ENCODE results near the gene ANO6.

Gene ANO6

GRCh38 chr12:45406988-45407850 lies 191.3 kb downstream of the ANO6 start:
- Histone ChIP-seq H2AFZ (ENCODE audit: low read length) (no peak overlapping the region), H3K4me1 (ENCODE audit: low read length) (no peaks in the 10 kb centered on the region), H3K27ac (ENCODE audit: low read length) (no peak overlapping the region), H3K9me2 (replicated peaks; ENCODE audit: insufficient read depth, low read length) (no peaks in the 10 kb centered on the region), H4K20me1 (ENCODE audit: insufficient read depth, low read length) (no peaks in the 10 kb centered on the region), H3K4me2 (ENCODE audit: low read depth, low read length) (no peak overlapping the region), H3K9me3 (replicated peaks; ENCODE audit: insufficient read depth, low read length) (no peaks in the 10 kb centered on the region), H3K9ac (ENCODE audit: low read length) (no peak overlapping the region), H3F3A (ENCODE audit: insufficient read depth, low read length) (no peaks in the 10 kb centered on the region), H3K79me2 (ENCODE audit: low read length) (no peaks in the 10 kb centered on the region), H3K36me3 (replicated peaks; ENCODE audit: insufficient read depth, low read length) (peaks cover 2% of the 10 kb centered on the region; the same call in 1 of the 2 replicates), H3K27me3 (replicated peaks; ENCODE audit: insufficient read depth, low read length) (no peaks in the 10 kb centered on the region), H3K4me3 (ENCODE audit: low read length) (no peak overlapping the region)
- TF ChIP-seq EZH2phosphoT487 (IDR thresholded peaks at IDR 0.05; ENCODE audit: low read length) (no peak), EZH2 (optimal IDR thresholded peaks at IDR 0.05; ENCODE audit: low read depth, low read length) (no peak)
- TF ChIP-seq, protein P1, sequence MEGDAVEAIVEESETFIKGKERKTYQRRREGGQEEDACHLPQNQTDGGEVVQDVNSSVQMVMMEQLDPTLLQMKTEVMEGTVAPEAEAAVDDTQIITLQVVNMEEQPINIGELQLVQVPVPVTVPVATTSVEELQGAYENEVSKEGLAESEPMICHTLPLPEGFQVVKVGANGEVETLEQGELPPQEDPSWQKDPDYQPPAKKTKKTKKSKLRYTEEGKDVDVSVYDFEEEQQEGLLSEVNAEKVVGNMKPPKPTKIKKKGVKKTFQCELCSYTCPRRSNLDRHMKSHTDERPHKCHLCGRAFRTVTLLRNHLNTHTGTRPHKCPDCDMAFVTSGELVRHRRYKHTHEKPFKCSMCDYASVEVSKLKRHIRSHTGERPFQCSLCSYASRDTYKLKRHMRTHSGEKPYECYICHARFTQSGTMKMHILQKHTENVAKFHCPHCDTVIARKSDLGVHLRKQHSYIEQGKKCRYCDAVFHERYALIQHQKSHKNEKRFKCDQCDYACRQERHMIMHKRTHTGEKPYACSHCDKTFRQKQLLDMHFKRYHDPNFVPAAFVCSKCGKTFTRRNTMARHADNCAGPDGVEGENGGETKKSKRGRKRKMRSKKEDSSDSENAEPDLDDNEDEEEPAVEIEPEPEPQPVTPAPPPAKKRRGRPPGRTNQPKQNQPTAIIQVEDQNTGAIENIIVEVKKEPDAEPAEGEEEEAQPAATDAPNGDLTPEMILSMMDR (IDR thresholded peaks at IDR 0.05; ENCODE audit: low read length), result no peak
- DNase-seq, result no peak

DNA sequence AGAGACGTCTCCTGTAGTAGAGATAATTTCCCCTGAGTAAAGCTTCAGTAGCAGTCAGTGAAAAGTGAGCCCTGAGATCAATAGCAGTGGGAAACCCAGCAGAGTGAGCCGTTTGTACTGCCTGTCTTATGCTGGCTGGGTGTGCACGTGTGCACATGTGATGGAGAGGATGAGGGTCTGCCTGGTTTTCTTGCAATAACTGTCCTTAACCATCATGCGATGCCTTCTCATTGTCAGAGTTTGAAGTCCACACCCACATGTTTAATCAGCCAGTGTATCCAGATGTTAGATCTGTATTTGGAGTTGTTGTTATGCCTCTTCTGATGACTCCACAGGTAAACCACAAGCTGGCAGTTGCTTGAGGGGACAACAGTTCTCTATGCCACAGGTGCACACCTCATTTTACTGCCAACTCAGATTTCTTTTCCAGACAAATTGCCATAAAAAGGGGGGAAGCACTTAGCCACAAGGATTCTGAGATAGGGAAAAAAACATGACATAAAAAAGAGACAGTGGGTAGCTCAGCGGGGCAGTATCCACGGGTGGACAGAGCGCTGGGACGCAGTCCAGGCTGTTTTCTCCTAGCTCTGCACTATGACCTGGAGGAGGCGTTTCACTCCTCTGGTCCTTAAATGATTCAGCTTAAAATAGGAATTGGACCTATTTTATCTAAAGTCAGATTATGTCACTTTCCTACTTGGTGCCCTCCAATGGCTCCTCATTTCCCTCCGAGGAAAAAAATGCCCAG lies 192.3 kb downstream of the ANO6 start:
- H3K36me3 ChIP-seq (replicated peaks; ENCODE audit: insufficient read depth, low read length), result peaks cover 2% of the 10 kb centered on the region; the same call in 1 of the 2 replicates
- no peaks in the 10 kb centered on the region for H3K79me2 ChIP-seq (ENCODE audit: low read length)
- no peak for DNase-seq
- H3K4me1 ChIP-seq (ENCODE audit: low read length), result no peaks in the 10 kb centered on the region
- TF ChIP-seq EZH2phosphoT487 (IDR thresholded peaks at IDR 0.05; ENCODE audit: low read length) (no peak), EZH2 (optimal IDR thresholded peaks at IDR 0.05; ENCODE audit: low read depth, low read length) (no peak)
- TF ChIP-seq, protein P1 (IDR thresholded peaks at IDR 0.05; ENCODE audit: low read length), result no peak
- no peaks in the 10 kb centered on the region for H3K9me2 ChIP-seq (replicated peaks; ENCODE audit: insufficient read depth, low read length)
- H3K27me3 ChIP-seq (replicated peaks; ENCODE audit: insufficient read depth, low read length), result no peaks in the 10 kb centered on the region
- no peak overlapping the region for H3K4me2 ChIP-seq (ENCODE audit: low read depth, low read length)
- no peak overlapping the region for H3K27ac ChIP-seq (ENCODE audit: low read length)
- H3K4me3 ChIP-seq (ENCODE audit: low read length), result no peak overlapping the region
- H3K9me3 ChIP-seq (replicated peaks; ENCODE audit: insufficient read depth, low read length), result no peaks in the 10 kb centered on the region
- H4K20me1 ChIP-seq (ENCODE audit: insufficient read depth, low read length), result no peaks in the 10 kb centered on the region
- no peak overlapping the region for H2AFZ ChIP-seq (ENCODE audit: low read length)
- no peaks in the 10 kb centered on the region for H3F3A ChIP-seq (ENCODE audit: insufficient read depth, low read length)
- H3K9ac ChIP-seq (ENCODE audit: low read length), result no peak overlapping the region

GRCh38 chr12:45408729-45409114 lies 192.8 kb downstream of the ANO6 start:
- H3K27ac ChIP-seq (ENCODE audit: low read length), result no peak overlapping the region
- H3K79me2 ChIP-seq (ENCODE audit: low read length), result no peaks in the 10 kb centered on the region
- H3K4me2 ChIP-seq (ENCODE audit: low read depth, low read length), result no peak overlapping the region
- H3F3A ChIP-seq (ENCODE audit: insufficient read depth, low read length), result no peaks in the 10 kb centered on the region
- DNase-seq, result no peak
- no peaks in the 10 kb centered on the region for H4K20me1 ChIP-seq (ENCODE audit: insufficient read depth, low read length)
- TF ChIP-seq EZH2phosphoT487 (IDR thresholded peaks at IDR 0.05; ENCODE audit: low read length) (no peak), EZH2 (optimal IDR thresholded peaks at IDR 0.05; ENCODE audit: low read depth, low read length) (no peak)
- TF ChIP-seq, protein P1 (IDR thresholded peaks at IDR 0.05; ENCODE audit: low read length), result no peak
- no peak overlapping the region for H3K9ac ChIP-seq (ENCODE audit: low read length)
- H2AFZ ChIP-seq (ENCODE audit: low read length), result no peak overlapping the region
- H3K36me3 ChIP-seq (replicated peaks; ENCODE audit: insufficient read depth, low read length), result no peaks in the 10 kb centered on the region
- H3K4me1 ChIP-seq (ENCODE audit: low read length), result no peaks in the 10 kb centered on the region
- no peaks in the 10 kb centered on the region for H3K27me3 ChIP-seq (replicated peaks; ENCODE audit: insufficient read depth, low read length)
- H3K4me3 ChIP-seq (ENCODE audit: low read length), result no peak overlapping the region
- H3K9me2 ChIP-seq (replicated peaks; ENCODE audit: insufficient read depth, low read length), result no peaks in the 10 kb centered on the region
- H3K9me3 ChIP-seq (replicated peaks; ENCODE audit: insufficient read depth, low read length), result no peaks in the 10 kb centered on the region
